H1 (cell line): ENCODE measurements around the gene DIDO1. TPM values are rescaled to one million over a fixed set of nuclear protein-coding genes. Genes with fewer than 3 reads are reported as not detected.

ENCODE experiments used
- CTCF ChIA-PET: fragments of 300-600 bp; sonication (Branson Sonifier 250); formaldehyde crosslinking; loops from one replicate; lab custom pipeline; 2021; ENCODE audit not compliant: partially characterized antibody; lab: Charles Lee
- POLR2A ChIA-PET: fragments of 300-600 bp; sonication (Branson Sonifier 250); formaldehyde crosslinking; loops from one replicate; lab custom pipeline; 2021; ENCODE audit warnings: inconsistent platforms; ENCODE audit not compliant: partially characterized antibody; lab: Charles Lee
- DNase-seq, 2 experiments: peaks; one replicate each; pipeline versions ENCODE4 v3.0.0 to v3.0.0-alpha.2; 2010 to 2022; ENCODE audit warnings: low spot score in 2 of 2, low read depth in 1 of 2, mixed read lengths in 1 of 2
- FAIRE-seq: peaks from 2 replicates; lab custom pipeline; 2011; peaks lifted over from hg19 to GRCh38; lab: Jason Lieb, UNC
- H2AFZ ChIP-seq: 2 replicates; pipeline ENCODE4 v1.8.1; 2012; ENCODE audit warnings: low read length, inconsistent platforms
- H2AK5ac ChIP-seq: 2 replicates; pipeline ENCODE4 v1.6.1; 2013; ENCODE audit warnings: low read depth, low read length
- H2BK120ac ChIP-seq: replicated peaks from 2 replicates; pipeline ENCODE3; 2013; ENCODE audit warnings: low read depth, low read length, inconsistent platforms
- H2BK12ac ChIP-seq: 2 replicates; pipeline ENCODE4 v1.6.1; 2013; ENCODE audit warnings: low read depth, low read length
- H2BK15ac ChIP-seq: 2 replicates; pipeline ENCODE4 v1.6.1; 2013; ENCODE audit warnings: low read length
- H2BK20ac ChIP-seq: 2 replicates; pipeline ENCODE4 v1.6.1; 2013; ENCODE audit warnings: low read length
- H2BK5ac ChIP-seq: 2 replicates; pipeline ENCODE4 v1.6.1; 2013; ENCODE audit warnings: low read depth, low read length
- H3K14ac ChIP-seq: 2 replicates; pipeline ENCODE4 v1.6.1; 2013; ENCODE audit warnings: inconsistent platforms; ENCODE audit not compliant: insufficient read length
- H3K18ac ChIP-seq: 2 replicates; pipeline ENCODE4 v1.6.1; 2013; ENCODE audit warnings: low read length; ENCODE audit errors: extremely low read depth
- H3K23ac ChIP-seq: 2 replicates; pipeline ENCODE4 v1.6.1; 2013; ENCODE audit warnings: inconsistent platforms; ENCODE audit not compliant: insufficient read length
- H3K23me2 ChIP-seq: 2 replicates; pipeline ENCODE4 v1.6.1; 2013; ENCODE audit warnings: low read depth, low read length
- H3K27ac ChIP-seq: 2 replicates; pipeline ENCODE4 v1.6.1; 2011; ENCODE audit warnings: low read depth, low read length, inconsistent platforms
- H3K27me3 ChIP-seq, 4 experiments: replicated peaks in 1 of 4; 1 replicate in 1 of 4; 2 replicates in 3 of 4; pipeline versions ENCODE4 v1.6.1 to v1.8.1; 2011 to 2013; ENCODE audit warnings: low read length in 3 of 4, mild to moderate bottlenecking in 3 of 4, inconsistent platforms in 2 of 4, mixed read lengths in 2 of 4, moderate library complexity in 1 of 4; ENCODE audit not compliant: control insufficient read depth in 3 of 4, insufficient read depth in 3 of 4; ENCODE audit errors: extremely low read depth in 1 of 4
- H3K36me3 ChIP-seq, 4 experiments: 2 replicates each; pipeline versions ENCODE4 v1.6.1 to v1.8.1; 2011 to 2013; ENCODE audit warnings: mild to moderate bottlenecking in 4 of 4, low read length in 3 of 4, moderate library complexity in 2 of 4, control low read depth in 1 of 4, inconsistent platforms in 1 of 4; ENCODE audit not compliant: insufficient read depth in 4 of 4, control insufficient read depth in 2 of 4
- H3K4ac ChIP-seq: replicated peaks from 2 replicates; pipeline ENCODE3; 2013; ENCODE audit warnings: low read length, low read depth, mixed read lengths, inconsistent platforms; ENCODE audit not compliant: insufficient read length
- H3K4me1 ChIP-seq, 4 experiments: replicated peaks in 1 of 4; 1 replicate in 1 of 4; 2 replicates in 3 of 4; pipeline versions ENCODE4 v1.6.1 to v1.8.1; 2011 to 2013; ENCODE audit warnings: low read length in 3 of 4, inconsistent platforms in 2 of 4, mixed read lengths in 1 of 4; ENCODE audit not compliant: insufficient read depth in 4 of 4, control insufficient read depth in 3 of 4
- H3K4me2 ChIP-seq, 2 experiments: 2 replicates each; pipeline versions ENCODE4 v1.6.1 to v1.8.1; 2011 to 2013; ENCODE audit warnings: low read depth in 2 of 2, low read length in 2 of 2, control low read depth in 1 of 2, inconsistent platforms in 1 of 2, mild to moderate bottlenecking in 1 of 2; ENCODE audit not compliant: insufficient read depth in 1 of 2
- H3K4me3 ChIP-seq, 4 experiments: fragments of 200-600, 300-600 bp in 1 of 4; sonication (generic), shearing (Covaris generic), sonication (Bioruptor Twin) in 1 of 4; 2 replicates each; pipeline versions ENCODE4 v1.5.1 to v1.8.1; 2011 to 2016; ENCODE audit warnings: low read length in 4 of 4, low read depth in 3 of 4, control low read depth in 2 of 4, inconsistent platforms in 2 of 4, mild to moderate bottlenecking in 2 of 4, mixed read lengths in 1 of 4, moderate library complexity in 1 of 4; ENCODE audit not compliant: insufficient read depth in 2 of 4; ENCODE audit errors: extremely low read depth in 1 of 4
- H3K56ac ChIP-seq: replicated peaks from 2 replicates; pipeline ENCODE3; 2013; ENCODE audit warnings: low read depth, mild to moderate bottlenecking, mixed read lengths, low read length, inconsistent platforms; ENCODE audit not compliant: insufficient read length
- H3K79me1 ChIP-seq: 2 replicates; pipeline ENCODE4 v1.6.1; 2013; ENCODE audit warnings: low read depth, low read length, control low read depth
- H3K79me2 ChIP-seq, 2 experiments: 2 replicates each; pipeline versions ENCODE4 v1.6.1 to v1.8.1; 2012 to 2013; ENCODE audit warnings: low read length in 2 of 2, mild to moderate bottlenecking in 2 of 2, inconsistent platforms in 1 of 2; ENCODE audit not compliant: insufficient read depth in 2 of 2, control insufficient read depth in 1 of 2
- H3K9ac ChIP-seq, 4 experiments: replicated peaks in 1 of 4; 1 replicate in 1 of 4; 2 replicates in 3 of 4; pipeline versions ENCODE4 v1.6.1 to v1.8.1; 2011 to 2013; ENCODE audit warnings: low read depth in 3 of 4, low read length in 3 of 4, control low read depth in 2 of 4, mild to moderate bottlenecking in 2 of 4, moderate library complexity in 2 of 4, inconsistent platforms in 1 of 4; ENCODE audit errors: extremely low read depth in 1 of 4
- H3K9me3 ChIP-seq, 2 experiments: 2 replicates each; pipeline versions ENCODE4 v1.6.1 to v1.8.1; 2012 to 2013; ENCODE audit warnings: mild to moderate bottlenecking in 2 of 2, moderate library complexity in 2 of 2, control low read depth in 1 of 2, inconsistent platforms in 1 of 2, low read depth in 1 of 2, low read length in 1 of 2, mixed read lengths in 1 of 2; ENCODE audit not compliant: insufficient read depth in 2 of 2
- H4K20me1 ChIP-seq, 2 experiments: replicated peaks in 1 of 2; 2 replicates each; pipeline versions ENCODE3 to v1.8.1; 2011 to 2013; ENCODE audit warnings: inconsistent platforms in 2 of 2, low read length in 2 of 2, mild to moderate bottlenecking in 1 of 2; ENCODE audit not compliant: insufficient read depth in 2 of 2, control insufficient read depth in 1 of 2
- H4K5ac ChIP-seq: 2 replicates; pipeline ENCODE4 v1.6.1; 2013; ENCODE audit warnings: low read length, low read depth, mixed read lengths, inconsistent platforms; ENCODE audit not compliant: insufficient read length
- H4K8ac ChIP-seq: 2 replicates; pipeline ENCODE4 v1.8.0; 2013; ENCODE audit warnings: mild to moderate bottlenecking, moderate library complexity, low read length, inconsistent platforms; ENCODE audit not compliant: insufficient read depth; ENCODE audit errors: extremely low read depth
- H4K91ac ChIP-seq: replicated peaks from 2 replicates; pipeline ENCODE3; 2013; ENCODE audit warnings: low read length, mixed read lengths, inconsistent platforms; ENCODE audit not compliant: insufficient read length
- BRCA1 ChIP-seq: IDR thresholded peaks from 2 replicates; pipeline ENCODE4 v1.6.1; 2012; ENCODE audit warnings: low read depth, low read length, improper control_type of control experiment
- CBX5 ChIP-seq: fragments of 300-800, 300-1000 bp; sonication (generic); IDR thresholded peaks from 2 replicates; pipeline ENCODE4 v1.7.1; 2016; ENCODE audit warnings: antibody characterized with exemption, low read length, low read depth
- EGR1 ChIP-seq: IDR thresholded peaks from 2 replicates; pipeline ENCODE4 v1.6.1; 2011; ENCODE audit warnings: low read depth, low read length, borderline replicate concordance
- RFX5 ChIP-seq: IDR thresholded peaks from 2 replicates; pipeline ENCODE4 v1.6.1; 2011; ENCODE audit warnings: low read depth, low read length, improper control_type of control experiment, borderline replicate concordance
- RXRA ChIP-seq: IDR thresholded peaks from 2 replicates; pipeline ENCODE4 v1.6.1; 2011; ENCODE audit warnings: low read depth, mild to moderate bottlenecking, low read length, moderate library complexity; ENCODE audit not compliant: insufficient read depth
- SIN3A ChIP-seq, 2 experiments: IDR thresholded peaks in 1 of 2; conservative IDR thresholded peaks in 1 of 2; 2 replicates each; pipeline ENCODE4 v1.6.1; 2011 to 2012; ENCODE audit warnings: low read length in 2 of 2, improper control_type of control experiment in 1 of 2, low read depth in 1 of 2, mild to moderate bottlenecking in 1 of 2
- TAF1 ChIP-seq: IDR thresholded peaks from 2 replicates; pipeline ENCODE4 v1.6.1; 2011; ENCODE audit warnings: mild to moderate bottlenecking, low read depth, low read length
- TCF12 ChIP-seq: IDR thresholded peaks from 2 replicates; pipeline ENCODE4 v1.6.1; 2011; ENCODE audit warnings: low read depth, mild to moderate bottlenecking, low read length
- TEAD4 ChIP-seq: IDR thresholded peaks from 2 replicates; pipeline ENCODE4 v1.6.1; 2012; ENCODE audit warnings: low read depth, low read length, inconsistent platforms, mixed read lengths
- WGBS, 2 experiments: shearing (Covaris generic) in 1 of 2; methylation state at CpG; one replicate each; pipeline versions ENCODE4 v1.1.6 to v1.1.7; 2013 to 2015; ENCODE audit warnings: low lambda C conversion rate in 2 of 2, mixed read lengths in 2 of 2, inconsistent platforms in 1 of 2, low coverage in 1 of 2, missing lambda C conversion rate in 1 of 2; ENCODE audit not compliant: insufficient replicate concordance in 2 of 2, insufficient coverage in 1 of 2, insufficient read length in 1 of 2; ENCODE audit errors: extremely low coverage in 1 of 2, missing lambda C conversion rate in 1 of 2; 5-methylcytosine and 5-hydroxymethylcytosine counted together
- polyA plus RNA-seq, 7 experiments: library from polyadenylated mRNA; depleted of rRNA in 3 of 7; stranded (reverse) in 5 of 7; unstranded in 2 of 7; fragments of >200 nt in 5 of 7; fragments of 200-250 nt in 2 of 7; gene quantifications; 1 replicate in 5 of 7; 2 replicates in 1 of 7; 4 replicates in 1 of 7; pipeline versions ENCODE4 v1.2.1 to v1.2.3, GENCODE V29; 2011 to 2013; ENCODE audit warnings: missing spikeins in 2 of 7, mixed read lengths in 2 of 7
- total RNA-seq: library from RNA; stranded (reverse); fragmentation: NEBNext Ultra II Directional; extraction: Animal tissue kit (Norgen Biotek cat#: 25700); gene quantifications from 2 replicates; pipeline ENCODE4 v1.2.1, GENCODE V29; 2021

DIDO1 gene
- total and polyA plus RNA-seq, 2 of the 8 experiments (the other 6 are each of a cell fraction or from before 2014, with no cell fraction given), result 53.6 to 82.8 TPM

DNA sequence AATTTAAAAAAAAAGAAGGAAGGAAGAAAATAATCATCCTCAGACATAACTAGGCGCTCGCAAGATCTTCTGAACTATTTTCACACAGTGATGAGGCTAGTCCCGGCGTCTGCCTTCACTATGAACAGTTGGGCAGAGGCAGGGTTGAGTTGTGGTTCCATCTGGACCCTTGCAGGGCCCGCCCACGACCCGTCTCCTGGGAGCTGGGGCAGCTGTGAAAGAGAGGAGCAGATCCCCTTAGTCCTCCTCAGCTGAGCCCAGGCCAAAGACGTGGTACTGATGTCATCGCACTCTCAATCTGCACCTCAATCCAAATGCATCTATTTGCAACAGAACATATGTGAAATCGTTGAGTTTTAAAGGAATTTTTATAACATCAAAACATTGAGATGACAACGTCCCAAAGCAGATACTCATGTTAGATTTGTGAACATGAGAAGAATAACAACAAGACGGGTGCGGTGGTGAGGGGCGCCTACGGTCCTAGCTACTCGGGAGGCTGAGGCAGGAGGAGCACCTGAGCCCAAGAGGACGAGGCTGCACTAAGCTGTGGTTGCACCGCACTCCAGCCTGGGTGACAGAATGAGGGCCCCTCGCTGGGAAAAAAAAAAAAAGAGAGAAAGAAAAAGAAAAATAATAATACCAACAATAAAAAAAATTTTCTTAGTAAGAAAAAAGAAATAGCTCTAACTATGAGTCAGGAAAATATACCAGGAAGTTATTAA, 80.0 kb downstream of the DIDO1 start:
- Histone ChIP-seq H3K79me1 (peaks cover 2% of the 10 kb centered on the region; the same call in 1 of the 2 replicates), H3K23ac (no peak overlapping the region), H3K14ac (no peak overlapping the region), H4K8ac (no peak overlapping the region), H2BK12ac (no peak overlapping the region), H3K9ac (no peak overlapping the region), H3K79me2 (no peaks in the 10 kb centered on the region), H3K4me1 (peaks cover 0 to 3% (median 0%) of the 10 kb centered on the region in 4 experiments; a peak in 3 of 7 replicates), H3K27ac (no peak overlapping the region), H3K56ac (no peak overlapping the region), H3K18ac (no peak overlapping the region), H3K4me2 (no peak overlapping the region), H2AK5ac (no peak overlapping the region), H3K9me3 (no peaks in the 10 kb centered on the region), H3K27me3 (no peaks in the 10 kb centered on the region), H4K91ac (no peak overlapping the region), H3K4me3 (no peak overlapping the region), H3K23me2 (no peaks in the 10 kb centered on the region), H2BK120ac (no peak overlapping the region), H2BK5ac (no peak overlapping the region), H4K20me1 (peaks cover 4 to 5% of the 10 kb centered on the region in 2 experiments), H2AFZ (no peak overlapping the region), H3K36me3 (peaks cover 0 to 7% (median 1%) of the 10 kb centered on the region in 4 experiments; a peak in 2 of 8 replicates), H2BK20ac (no peak overlapping the region), H2BK15ac (no peak overlapping the region), H3K4ac (no peak overlapping the region), H4K5ac (no peak overlapping the region)
- FAIRE-seq (no peak), DNase-seq (no peak)
- TF ChIP-seq RFX5 (no peak), SIN3A (conservative IDR thresholded peaks at IDR 0.05 in 1 of 2, IDR thresholded peaks at IDR 0.05 in 1 of 2; ENCODE audit: low read depth in 1 of 2, low read length in 2 of 2) (no peak), TCF12 (no peak), RXRA (no peak), BRCA1 (no peak), EGR1 (no peak), TAF1 (no peak), TEAD4 (no peak), CBX5 (no peak)
- WGBS, 2 experiments, result 95% methylated on average over 16 of the region's 19 CpGs; no CpG with 5 or more reads in 1 of the 2 experiments
- POLR2A ChIA-PET, result interaction anchor here (0.9 to 3.1 kb wide), 5 partner anchors 11 to 91 kb away, joined by 3 to 9 read pairs (median 4); partner anchors contain the start of gene GID8
- CTCF ChIA-PET, result interaction anchor here (1.1 to 2.9 kb wide), 11 partner anchors 7 to 163 kb away, joined by 3 to 27 read pairs (median 3); no protein-coding TSS in a partner anchor
